ENCODE results near the gene DYNLL2. TPM values are rescaled to one million over a fixed set of nuclear protein-coding genes. Genes with fewer than 3 reads are reported as not detected.

DYNLL2 gene
- polyA plus RNA-seq, 5 donors, result 51.7 to 69.2 (median 54.7) TPM

Other genes starting within 250 kb of the DYNLL2 start
- 10 to 100 TPM; 40.7 to 47.7 (median 44.7) TPM for gene MRPS23, start 233.4 kb upstream of the DYNLL2 start, polyA plus RNA-seq (ENCODE audit: insufficient read depth in 1 of 5, insufficient read length in 5 of 5, low replicate concordance in 1 of 5)
- gene CUEDC1, start 128.0 kb upstream of the DYNLL2 start, polyA plus RNA-seq (ENCODE audit: insufficient read depth in 1 of 5, insufficient read length in 5 of 5, low replicate concordance in 1 of 5), result 10 to 100 TPM; 35.9 to 51.1 (median 37.9) TPM
- gene VEZF1, start 95.2 kb upstream of the DYNLL2 start, polyA plus RNA-seq (ENCODE audit: insufficient read depth in 1 of 5, insufficient read length in 5 of 5, low replicate concordance in 1 of 5), result 100 to 1,000 TPM in 2 of 5 donors, 10 to 100 TPM in 3; 79.9 to 105 (median 96.7) TPM
- 100 to 1,000 TPM; 279 to 434 (median 362) TPM for gene SRSF1, start 76.2 kb upstream of the DYNLL2 start, polyA plus RNA-seq (ENCODE audit: insufficient read depth in 1 of 5, insufficient read length in 5 of 5, low replicate concordance in 1 of 5)
- gene OR4D1, start 65.0 kb downstream of the DYNLL2 start, polyA plus RNA-seq (ENCODE audit: insufficient read depth in 1 of 5, insufficient read length in 5 of 5, low replicate concordance in 1 of 5), result under 1 TPM in 3 of 5 donors, not detected in 2; 0.04 to 0.12 (median 0.04) TPM
- gene OR4D2, start 83.6 kb downstream of the DYNLL2 start, polyA plus RNA-seq (ENCODE audit: insufficient read depth in 1 of 5, insufficient read length in 5 of 5, low replicate concordance in 1 of 5), result not detected
- gene EPX, start 109.3 kb downstream of the DYNLL2 start, polyA plus RNA-seq (ENCODE audit: insufficient read depth in 1 of 5, insufficient read length in 5 of 5, low replicate concordance in 1 of 5), result 1 to 10 TPM in 2 of 5 donors, under 1 TPM in 3; 0.58 to 1.1 (median 0.97) TPM
- gene MKS1, start 135.8 kb downstream of the DYNLL2 start, polyA plus RNA-seq (ENCODE audit: insufficient read depth in 1 of 5, insufficient read length in 5 of 5, low replicate concordance in 1 of 5), result 10 to 100 TPM; 32.7 to 44.5 (median 40.4) TPM
- gene LPO, start 155.2 kb downstream of the DYNLL2 start, polyA plus RNA-seq (ENCODE audit: insufficient read depth in 1 of 5, insufficient read length in 5 of 5, low replicate concordance in 1 of 5), result under 1 TPM; 0.05 to 0.29 (median 0.12) TPM
- 10 to 100 TPM in 2 of 5 donors, 1 to 10 TPM in 3; 5.7 to 16.2 (median 8.2) TPM for gene MPO, start 197.5 kb downstream of the DYNLL2 start, polyA plus RNA-seq (ENCODE audit: insufficient read depth in 1 of 5, insufficient read length in 5 of 5, low replicate concordance in 1 of 5)
- gene TSPOAP1, start 245.4 kb downstream of the DYNLL2 start, polyA plus RNA-seq (ENCODE audit: insufficient read depth in 1 of 5, insufficient read length in 5 of 5, low replicate concordance in 1 of 5), result 10 to 100 TPM; 43.0 to 63.3 (median 55.4) TPM

Measured in right lung (tissue), 5 donors.